K562 (cell line): ENCODE results near the gene IL4I1. TPM values are rescaled to one million over a fixed set of nuclear protein-coding genes. Genes with fewer than 3 reads are reported as not detected.

Source experiments
- ATF1 ChIP-seq, 2 experiments: fragments of 450-650 bp in 1 of 2; IDR thresholded peaks; 2 replicates each; pipeline ENCODE4 v1.6.1; 2016; ENCODE audit warnings: missing compliant biosample characterization in 1 of 2, missing genetic modification characterization in 1 of 2
- CHD1 ChIP-seq: fragments of 200-600 bp; sonication (generic); IDR thresholded peaks from one replicate; pipeline ENCODE4 v1.6.1; 2012; ENCODE audit warnings: mild to moderate bottlenecking, moderate library complexity, low read length, inconsistent platforms
- EGR1 ChIP-seq: fragments of 450-650 bp; conservative IDR thresholded peaks from 2 replicates; pipeline ENCODE4 v1.6.1; 2017; ENCODE audit warnings: mild to moderate bottlenecking
- EHMT2 ChIP-seq: fragments of 450-650 bp; IDR thresholded peaks from 2 replicates; pipeline ENCODE4 v1.6.1; 2018; ENCODE audit warnings: antibody characterized with exemption
- ETV1 ChIP-seq: fragments of 450-650 bp; conservative IDR thresholded peaks from 2 replicates; pipeline ENCODE4 v1.6.1; 2016; ENCODE audit warnings: missing genetic modification characterization, control low read depth, low read depth, missing compliant biosample characterization
- GTF2A2 ChIP-seq: IDR thresholded peaks from 2 replicates; pipeline ENCODE4 v1.6.1; 2016; ENCODE audit warnings: mild to moderate bottlenecking, missing genetic modification characterization, missing compliant biosample characterization
- HLTF ChIP-seq: fragments of 450-650 bp; IDR thresholded peaks from 2 replicates; pipeline ENCODE4 v1.6.1; 2016
- MAZ ChIP-seq, 2 experiments: fragments of 450-650 bp in 1 of 2; sonication (generic) in 1 of 2; formaldehyde crosslinking; IDR thresholded peaks in 1 of 2; conservative IDR thresholded peaks in 1 of 2; 2 replicates each; pipeline versions ENCODE4 v1.4.0 to v1.5.0; 2020; ENCODE audit warnings: mild to moderate bottlenecking in 1 of 2, missing genetic modification reagents in 1 of 2
- MIER1 ChIP-seq: fragments of 450-650 bp; IDR thresholded peaks from 2 replicates; pipeline ENCODE4 v1.6.1; 2016; ENCODE audit warnings: antibody characterized with exemption, mild to moderate bottlenecking, low read depth
- NCOR1 ChIP-seq: fragments of 450-650 bp; IDR thresholded peaks from 2 replicates; pipeline ENCODE4 v1.6.1; 2016; ENCODE audit warnings: mild to moderate bottlenecking, moderate library complexity
- NR4A1 ChIP-seq, 2 experiments: fragments of 250-450 bp in 1 of 2; fragments of 450-650 bp in 1 of 2; sonication (Bioruptor Pico) in 1 of 2; IDR thresholded peaks; 2 replicates each; pipeline versions ENCODE4 v1.4.0 to v1.6.1; 2016 to 2020; ENCODE audit warnings: mild to moderate bottlenecking in 2 of 2, missing compliant biosample characterization in 1 of 2, missing genetic modification characterization in 1 of 2, moderate library complexity in 1 of 2
- PHB2 ChIP-seq: fragments of 450-650 bp; IDR thresholded peaks from 2 replicates; pipeline ENCODE4 v1.6.1; 2017; ENCODE audit warnings: low read depth
- POLR3G ChIP-seq: IDR thresholded peaks from 2 replicates; pipeline ENCODE4 v1.6.1; 2011; ENCODE audit not compliant: insufficient read length, insufficient replicate concordance; ENCODE audit errors: extremely low read depth
- RB1 ChIP-seq: fragments of 450-650 bp; IDR thresholded peaks from 2 replicates; pipeline ENCODE4 v1.6.1; 2017; ENCODE audit warnings: low read depth, mild to moderate bottlenecking
- RNF2 ChIP-seq: sonication (generic); IDR thresholded peaks from 2 replicates; pipeline ENCODE4 v1.6.1; 2016
- SAFB2 ChIP-seq: fragments of 200-400 bp; formaldehyde crosslinking; IDR thresholded peaks from 2 replicates; pipeline ENCODE4 v1.6.1; 2018; ENCODE audit warnings: borderline replicate concordance, low read length, low read depth, moderate library complexity; ENCODE audit not compliant: severe bottlenecking
- SETDB1 ChIP-seq: IDR thresholded peaks from one replicate; pipeline ENCODE4 v1.6.1; 2012; ENCODE audit warnings: low read length, control low read depth, inconsistent platforms
- SMARCA4 ChIP-seq: fragments of 450-650 bp; IDR thresholded peaks from 2 replicates; pipeline ENCODE4 v1.6.1; 2016
- SRSF9 ChIP-seq: fragments of 200-400 bp; formaldehyde crosslinking; IDR thresholded peaks from 2 replicates; pipeline ENCODE4 v1.6.1; 2017; ENCODE audit warnings: low read depth, low read length, borderline replicate concordance
- STAG1 ChIP-seq: sonication (generic); formaldehyde crosslinking; IDR thresholded peaks from 2 replicates; pipeline ENCODE4 v1.5.0; 2020; ENCODE audit warnings: missing genetic modification reagents, borderline replicate concordance
- TCF7L2 ChIP-seq: fragments of 150-350 bp; IDR thresholded peaks from 2 replicates; pipeline ENCODE4 v1.6.1; 2016; ENCODE audit warnings: low read depth, mild to moderate bottlenecking, low read length, moderate library complexity
- U2AF2 ChIP-seq: fragments of 200-400 bp; formaldehyde crosslinking; optimal IDR thresholded peaks from 2 replicates; pipeline ENCODE3; 2017; ENCODE audit warnings: low read depth, mild to moderate bottlenecking, low read length
- UBTF ChIP-seq, 2 experiments: IDR thresholded peaks; 2 replicates each; pipeline ENCODE4 v1.6.1; 2012; ENCODE audit warnings: improper control_type of control experiment in 2 of 2, low read depth in 2 of 2, low read length in 2 of 2, borderline replicate concordance in 1 of 2
- ZNF133 ChIP-seq: fragments of 250-450 bp; sonication (Bioruptor Pico); IDR thresholded peaks from 2 replicates; pipeline ENCODE4 v1.4.0; 2020; ENCODE audit warnings: mild to moderate bottlenecking
- ZNF280B ChIP-seq: fragments of 250-450 bp; sonication (Bioruptor Pico); IDR thresholded peaks from 2 replicates; pipeline ENCODE4 v1.5.1; 2021; ENCODE audit warnings: mild to moderate bottlenecking
- polyA plus RNA-seq, 8 experiments: library from polyadenylated mRNA; depleted of rRNA in 4 of 8; stranded (reverse) in 5 of 8; unstranded in 3 of 8; fragments of >200 nt; fragmentation: Nextera tagmentation in 2 of 8; fragmentation: Illumina TruSeq in 1 of 8; extraction: Ambion mirVana in 2 of 8; extraction: Trizol in 1 of 8; gene quantifications; 2 replicates each; pipeline versions ENCODE4 v1.2.1 to v1.2.3, GENCODE V29; 2011 to 2014; ENCODE audit warnings: inconsistent platforms in 1 of 8, missing spikeins in 1 of 8
- total RNA-seq, 7 experiments: library from RNA; depleted of rRNA in 6 of 7; stranded (reverse); fragments of >200 nt in 6 of 7; fragmentation: Illumina TruSeq in 2 of 7; extraction: Trizol in 2 of 7; gene quantifications; 2 replicates each; pipeline versions ENCODE4 v1.2.1 to v1.2.3, GENCODE V29; 2011 to 2021; ENCODE audit warnings: low replicate concordance in 1 of 7
- TF ChIP-seq, protein P1 (sequence below): sonication (generic); formaldehyde crosslinking; IDR thresholded peaks from 2 replicates; pipeline ENCODE4 v1.8.1; 2023; ENCODE audit warnings: mild to moderate bottlenecking, missing genetic modification reagents, moderate library complexity

Gene IL4I1
- total and polyA plus RNA-seq, 9 of the 15 experiments (the other 6 are each of a cell fraction or from before 2014, with no cell fraction given) = 0.06 to 0.95 (median 0.43) TPM; not detected in 2

DNA sequence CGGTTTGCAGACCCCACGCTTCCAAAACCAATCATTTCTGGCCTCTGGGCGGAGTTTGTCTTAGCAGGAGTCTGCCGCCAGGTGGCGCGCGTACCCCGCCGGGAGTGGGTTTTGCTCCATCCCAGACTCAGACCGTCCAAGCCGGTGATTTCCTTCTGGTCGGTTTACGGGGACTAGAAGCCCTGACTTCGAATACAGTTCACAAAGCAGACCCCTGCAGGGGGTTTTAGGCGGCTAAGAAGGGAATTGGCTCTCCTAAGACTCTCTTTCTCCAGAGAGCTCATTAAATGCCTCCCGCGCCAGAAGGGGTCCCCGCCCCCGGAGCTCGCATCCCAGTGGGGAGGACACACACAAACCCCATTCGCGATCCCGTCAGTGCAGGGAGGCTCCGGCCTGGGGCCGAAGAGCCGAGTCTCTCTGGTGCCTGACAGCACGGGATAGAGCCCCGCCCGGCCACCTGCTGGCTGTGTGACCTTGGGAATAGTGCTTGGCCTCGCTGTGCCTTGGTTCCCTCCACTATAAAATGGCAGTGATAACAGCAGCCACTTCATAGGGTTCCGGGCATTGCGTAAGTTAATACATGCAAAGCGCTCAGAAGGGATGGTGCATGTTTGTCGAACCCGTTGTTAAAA lies 41.2 kb upstream of the IL4I1 start (continued):
- TF ChIP-seq, protein P1, sequence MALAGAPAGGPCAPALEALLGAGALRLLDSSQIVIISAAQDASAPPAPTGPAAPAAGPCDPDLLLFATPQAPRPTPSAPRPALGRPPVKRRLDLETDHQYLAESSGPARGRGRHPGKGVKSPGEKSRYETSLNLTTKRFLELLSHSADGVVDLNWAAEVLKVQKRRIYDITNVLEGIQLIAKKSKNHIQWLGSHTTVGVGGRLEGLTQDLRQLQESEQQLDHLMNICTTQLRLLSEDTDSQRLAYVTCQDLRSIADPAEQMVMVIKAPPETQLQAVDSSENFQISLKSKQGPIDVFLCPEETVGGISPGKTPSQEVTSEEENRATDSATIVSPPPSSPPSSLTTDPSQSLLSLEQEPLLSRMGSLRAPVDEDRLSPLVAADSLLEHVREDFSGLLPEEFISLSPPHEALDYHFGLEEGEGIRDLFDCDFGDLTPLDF (CRISPR knock-in tag) = peak; percentile 68; the same call in 1 of the 2 replicates
- no peak for TF ChIP-seq CHD1
- TF ChIP-seq UBTF (IDR thresholded peaks at IDR 0.05; ENCODE audit: borderline replicate concordance in 1 of 2, low read depth in 2 of 2, low read length in 2 of 2) = no peak
- no peak for TF ChIP-seq U2AF2
- TF ChIP-seq EHMT2 = no peak
- TF ChIP-seq SRSF9 = no peak
- no peak for TF ChIP-seq ZNF280B
- TF ChIP-seq RB1 = 0 out of 2 replicates have a peak, but pooled peaks have one; percentile 60
- no peak for TF ChIP-seq ATF1 (CRISPR knock-in tag; IDR thresholded peaks at IDR 0.05)
- TF ChIP-seq ATF1 (tag; IDR thresholded peaks at IDR 0.05) = no peak
- TF ChIP-seq ZNF133 = no peak
- TF ChIP-seq PHB2 = no peak
- TF ChIP-seq SETDB1 = no peak
- TF ChIP-seq NR4A1 (CRISPR knock-in tag; IDR thresholded peaks at IDR 0.05) = no peak
- no peak for TF ChIP-seq NR4A1 (tag; IDR thresholded peaks at IDR 0.05)
- no peak for TF ChIP-seq SAFB2
- TF ChIP-seq HLTF = no peak
- TF ChIP-seq SMARCA4 = no peak
- no peak for TF ChIP-seq MIER1
- TF ChIP-seq GTF2A2 = no peak
- 0 out of 4 replicates have a peak, but pooled peaks of 1 of the 2 experiments have one; percentile 21 for TF ChIP-seq MAZ (CRISPR knock-in tag; conservative IDR thresholded peaks at IDR 0.05 in 1 of 2, IDR thresholded peaks at IDR 0.05 in 1 of 2)
- no peak for TF ChIP-seq EGR1
- TF ChIP-seq ETV1 (tag) = no peak
- TF ChIP-seq RNF2 = no peak
- TF ChIP-seq NCOR1 = no peak
- peak; percentile 91; the same call in 1 of the 2 replicates for TF ChIP-seq STAG1 (CRISPR knock-in tag)
- TF ChIP-seq TCF7L2 = no peak
- no peak for TF ChIP-seq POLR3G
